Ammon's horn (tissue), 1 donor: ENCODE measurements around the gene TAF4.

ENCODE experiments used
- DNase-seq: peaks from one replicate; pipeline ENCODE4 v3.0.0-alpha.2; 2016; ENCODE audit warnings: low spot score

The TAF4 gene

DNA sequence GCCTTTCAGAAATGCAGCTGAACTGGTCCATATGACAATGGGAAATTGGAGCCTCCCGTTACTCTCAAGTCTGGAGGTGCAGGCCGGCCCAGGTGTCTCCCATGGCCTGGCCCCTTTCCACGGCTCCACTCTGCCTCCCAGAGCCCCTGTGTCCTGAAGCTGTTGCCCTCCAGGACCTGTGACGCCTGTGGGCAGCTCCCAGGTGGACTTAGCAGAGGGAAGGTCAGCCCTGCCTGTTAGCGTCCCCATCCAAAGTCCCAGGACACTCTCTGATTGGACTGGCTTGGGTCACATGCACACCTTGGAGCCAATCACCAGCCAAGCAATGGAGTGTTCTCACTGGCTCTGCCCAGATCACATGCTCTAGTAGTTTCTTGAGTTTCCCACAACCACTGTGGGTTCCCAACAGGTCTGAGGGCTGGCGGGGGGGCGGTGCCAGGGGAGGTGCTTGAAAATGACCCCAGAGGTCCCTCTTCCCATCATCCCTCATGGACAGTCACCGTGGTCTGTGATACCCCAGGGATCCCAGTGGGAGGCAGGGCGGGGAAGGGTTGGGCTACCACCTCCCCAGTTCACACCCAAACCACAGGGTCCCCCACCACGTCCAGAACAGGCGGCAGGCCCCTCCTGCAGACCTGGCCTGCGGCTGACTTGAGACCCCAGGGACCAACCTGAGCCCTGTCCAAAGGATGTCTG lies 135.6 kb downstream of the TAF4 start:
- no peak for DNase-seq

DNA sequence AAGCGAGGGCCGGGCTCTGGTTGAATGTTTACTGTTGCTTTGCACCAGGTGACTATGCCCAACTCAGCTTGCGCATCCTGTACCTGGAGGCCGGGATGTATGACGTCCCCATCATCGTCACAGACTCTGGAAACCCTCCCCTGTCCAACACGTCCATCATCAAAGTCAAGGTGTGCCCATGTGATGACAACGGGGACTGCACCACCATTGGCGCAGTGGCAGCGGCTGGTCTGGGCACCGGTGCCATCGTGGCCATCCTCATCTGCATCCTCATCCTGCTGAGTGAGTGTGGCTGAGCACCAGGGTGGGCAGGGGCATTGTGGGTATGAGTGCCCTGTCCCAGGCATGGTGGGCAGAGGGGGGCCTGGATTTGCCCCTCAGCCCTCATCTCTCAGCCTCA lies 136.1 kb downstream of the TAF4 start:
- DNase-seq = no peak

DNA sequence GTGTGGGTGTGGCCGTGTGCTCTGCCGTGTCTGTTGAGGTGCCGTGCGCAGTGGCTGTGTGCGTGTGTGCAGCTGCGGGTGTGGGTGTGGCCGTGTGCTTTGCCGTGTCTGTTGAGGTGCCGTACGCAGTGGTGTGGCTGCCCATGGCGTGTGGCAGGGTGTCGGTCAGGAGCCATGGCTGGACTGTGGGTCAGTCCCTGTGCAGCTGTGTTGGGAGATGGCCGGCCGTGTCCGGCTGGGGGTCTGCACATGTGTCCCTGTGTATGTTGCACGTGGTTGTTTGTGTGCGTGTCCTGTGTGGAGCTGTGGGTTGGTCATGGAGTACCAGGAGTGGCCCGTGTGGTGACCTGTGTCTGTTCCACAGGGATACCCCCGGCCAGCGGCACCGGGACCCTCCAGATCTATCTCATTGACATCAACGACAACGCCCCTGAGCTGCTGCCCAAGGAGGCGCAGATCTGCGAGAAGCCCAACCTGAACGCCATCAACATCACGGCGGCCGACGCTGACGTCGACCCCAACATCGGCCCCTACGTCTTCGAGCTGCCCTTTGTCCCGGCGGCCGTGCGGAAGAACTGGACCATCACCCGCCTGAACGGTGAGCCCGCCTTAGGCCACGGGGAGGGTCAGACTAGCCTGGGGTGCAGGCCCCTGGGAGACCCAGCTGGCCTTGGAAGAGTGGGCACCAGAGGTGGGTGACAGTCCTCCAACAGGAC lies 137.7 kb downstream of the TAF4 start:
- no peak for DNase-seq

DNA sequence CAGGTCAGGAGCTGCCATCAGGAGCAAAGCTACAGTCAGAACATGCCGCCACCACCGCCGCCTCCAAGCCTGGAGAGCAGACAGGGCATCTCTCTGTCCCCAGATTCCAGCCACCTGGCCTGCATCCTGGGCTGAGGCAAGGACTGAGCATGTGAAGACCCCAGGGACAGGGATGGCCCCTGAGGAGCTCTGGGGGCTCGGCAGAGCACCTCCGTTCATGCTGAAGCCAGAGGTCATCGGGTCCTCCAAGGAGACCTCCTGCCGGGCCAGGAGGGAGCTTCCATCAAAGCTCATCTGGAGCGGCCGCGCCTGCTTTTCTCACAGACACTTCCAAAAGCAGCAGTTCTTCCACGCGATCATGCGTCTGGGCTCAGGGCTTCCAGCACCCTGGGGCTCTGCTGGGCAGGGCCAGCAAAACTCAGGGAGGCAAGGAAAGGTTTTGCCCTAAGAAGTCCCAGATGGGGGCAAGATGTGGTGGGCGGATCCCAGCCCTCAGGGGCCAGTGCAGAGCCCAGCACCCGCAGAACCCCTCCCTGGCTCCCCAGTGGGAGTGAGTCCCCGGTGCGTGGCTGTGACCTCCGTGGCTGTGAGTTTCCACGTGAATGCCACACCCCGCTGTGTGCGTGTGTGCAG lies 138.4 kb downstream of the TAF4 start:
- no peak for DNase-seq

DNA sequence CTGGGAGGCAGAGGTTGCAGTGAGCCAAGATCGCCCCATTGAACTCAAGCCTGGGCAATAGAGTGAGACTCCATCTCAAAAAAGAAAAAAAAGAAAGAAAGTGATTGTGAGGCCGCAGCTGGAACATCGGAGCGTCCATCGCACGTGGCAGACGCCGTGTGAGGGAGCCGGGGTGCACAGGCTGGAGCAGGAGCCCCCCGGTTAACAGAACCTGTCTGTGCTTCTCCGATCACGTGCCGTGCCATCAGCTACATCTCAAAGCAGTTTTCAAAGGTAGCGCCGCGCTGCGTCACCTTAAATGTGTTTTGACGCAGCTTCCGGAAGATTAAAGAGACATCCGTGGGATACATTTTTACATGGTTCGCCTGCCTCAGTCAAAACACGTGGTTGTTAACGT lies 138.9 kb downstream of the TAF4 start:
- DNase-seq = no peak

DNA sequence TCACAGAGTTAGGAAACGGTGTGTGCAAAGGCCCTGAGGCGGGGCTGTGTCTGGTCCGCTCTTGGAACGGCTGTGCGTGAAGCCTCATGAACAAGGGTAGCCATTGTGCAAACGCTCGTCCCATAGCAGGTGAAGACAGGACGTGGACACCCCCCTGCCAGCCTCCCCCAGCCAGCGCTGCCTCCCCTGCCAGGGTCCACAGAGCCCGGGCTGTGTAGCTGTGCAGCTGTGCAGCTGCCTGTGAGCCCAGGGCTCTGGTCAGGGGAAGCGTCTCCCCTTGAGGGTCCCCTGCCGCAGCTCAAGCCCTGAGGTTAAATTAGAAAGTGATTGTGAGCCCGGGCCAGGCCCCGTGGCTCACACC lies 139.4 kb downstream of the TAF4 start:
- DNase-seq = no peak

DNA sequence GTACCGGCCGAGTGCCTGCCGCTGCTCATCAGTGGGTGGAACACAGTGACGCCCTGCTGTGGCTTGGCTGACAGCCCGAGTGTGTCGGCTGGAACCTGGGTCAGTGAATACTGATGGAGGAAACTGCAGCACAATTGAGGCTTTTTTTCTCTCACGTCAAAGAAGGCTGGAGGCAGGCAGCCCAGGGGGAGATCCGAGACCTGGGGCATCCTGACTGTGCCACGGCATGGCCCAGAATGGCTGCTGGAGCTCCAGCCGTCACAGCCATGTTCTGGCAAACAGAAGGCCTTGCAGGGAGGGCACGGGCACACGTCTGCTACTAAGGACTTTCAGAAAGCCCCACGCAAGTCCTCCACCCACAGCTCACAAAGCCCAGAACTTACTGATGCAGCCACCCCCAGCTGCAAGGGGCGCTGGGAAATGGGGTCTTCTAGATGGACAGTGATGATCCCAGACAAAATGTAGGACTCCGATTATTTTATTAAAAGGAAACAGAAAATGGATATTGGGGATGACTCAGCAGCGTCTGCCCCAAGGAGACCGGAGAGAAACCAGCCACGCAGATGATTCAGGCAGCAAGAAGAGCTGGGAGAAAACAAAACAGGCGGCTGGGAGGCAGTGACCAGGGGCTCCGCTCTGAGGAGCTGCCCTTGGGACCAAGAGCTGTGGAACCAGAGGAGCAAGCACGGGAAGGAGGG lies 140.0 kb downstream of the TAF4 start:
- no peak for DNase-seq

DNA sequence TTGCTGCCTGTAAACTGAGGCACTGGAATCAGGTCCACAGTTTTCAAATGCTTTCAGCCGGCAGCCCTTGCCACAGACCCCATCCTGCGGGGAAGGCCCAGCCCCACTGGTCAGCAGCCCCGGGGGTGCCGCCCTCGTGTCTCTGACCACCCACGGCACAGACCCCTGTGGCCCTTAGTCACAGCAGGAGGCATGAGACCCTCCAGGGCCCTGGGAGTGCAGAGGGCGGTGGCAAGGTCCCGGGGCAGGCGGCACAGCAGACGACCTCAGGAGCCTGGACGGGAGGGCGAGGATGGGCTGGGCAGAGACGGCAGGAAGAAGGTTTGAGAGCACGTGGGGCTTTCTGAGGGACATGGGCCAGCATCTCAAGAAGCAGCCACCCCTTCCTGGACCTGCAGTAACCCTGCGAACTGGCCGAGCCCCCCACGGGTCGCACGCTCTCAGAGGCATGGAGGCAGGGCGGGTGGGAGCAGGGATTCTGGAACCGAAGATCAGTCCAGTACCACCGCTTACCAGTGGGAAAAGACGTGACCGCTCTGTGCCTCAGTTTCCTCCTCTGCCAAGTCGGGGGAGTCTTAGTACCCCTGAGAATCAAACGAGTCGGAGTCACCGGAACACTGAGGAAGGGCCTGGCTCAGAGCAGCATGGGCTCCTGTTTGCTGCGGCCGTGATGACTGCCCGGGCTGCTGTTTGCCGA lies 140.7 kb downstream of the TAF4 start:
- no peak for DNase-seq
